Neural cell (in vitro differentiated cells): ENCODE data around the gene HOXC10.

Experiments used
- CTCF ChIP-seq: fragments of 450-650 bp; IDR thresholded peaks from 2 replicates; pipeline ENCODE4 v1.5.1; 2014; ENCODE audit warnings: antibody characterized with exemption, mild to moderate bottlenecking, moderate library complexity; ENCODE audit not compliant: poor library complexity, severe bottlenecking
- EP300 ChIP-seq: fragments of 450-650 bp; conservative IDR thresholded peaks from 2 replicates; pipeline ENCODE4 v1.6.1; 2014; ENCODE audit warnings: antibody characterized with exemption, mild to moderate bottlenecking, moderate library complexity; ENCODE audit not compliant: poor library complexity, severe bottlenecking
- EZH2 ChIP-seq: fragments of 200-600, 300-800 bp; shearing (Covaris generic), sonication (generic); IDR thresholded peaks from 2 replicates; pipeline ENCODE4 v1.6.1; 2014; ENCODE audit warnings: antibody characterized with exemption, low read length, borderline replicate concordance, mild to moderate bottlenecking; ENCODE audit not compliant: insufficient read depth, poor library complexity, severe bottlenecking
- POLR2AphosphoS5 ChIP-seq: IDR thresholded peaks from 2 replicates; pipeline ENCODE4 v1.6.1; 2012
- RAD21 ChIP-seq: fragments of 450-650 bp; conservative IDR thresholded peaks from 2 replicates; pipeline ENCODE4 v1.6.1; 2014; ENCODE audit warnings: antibody characterized with exemption, mild to moderate bottlenecking, moderate library complexity

GRCh38 chr12:54028314-54029201, 43.6 kb downstream of the HOXC10 start, which contains the start of gene HOXC6:
- TF ChIP-seq CTCF (no peak), EZH2 (no peak), POLR2AphosphoS5 (no peak), RAD21 (no peak), EP300 (no peak)
